Smooth muscle cell (in vitro differentiated cells): Measurements from ENCODE around the gene ICAM4. TPM values are rescaled to one million over a fixed set of nuclear protein-coding genes. Genes with fewer than 3 reads are reported as not detected.
"Not testable (repeated sequence)": the region's sequence is repeated elsewhere in the genome, so short reads cannot be mapped to it uniquely, and the experiment has no call there.

Source experiments
- DNase-seq: peaks from one replicate; lab custom pipeline; 2025; ENCODE audit not compliant: unreplicated experiment; lab: John Stamatoyannopoulos, UW
- H2AFZ ChIP-seq: fragments of 200-600 bp; sonication (generic); 2 replicates; pipeline ENCODE4 v1.6.0; 2016; ENCODE audit warnings: antibody characterized with exemption, low read depth, mild to moderate bottlenecking
- H3F3A ChIP-seq: fragments of 200-600 bp; sonication (generic); 2 replicates; pipeline ENCODE4 v1.6.0; 2017; ENCODE audit warnings: antibody characterized with exemption, low read depth
- H3K27ac ChIP-seq: fragments of 200-600 bp; sonication (generic); 2 replicates; pipeline ENCODE4 v1.5.1; 2016; ENCODE audit warnings: low read depth, mild to moderate bottlenecking
- H3K27me3 ChIP-seq: fragments of 200-600 bp; sonication (generic); 2 replicates; pipeline ENCODE4 v1.6.1; 2016; ENCODE audit warnings: low read depth, mild to moderate bottlenecking
- H3K36me3 ChIP-seq: fragments of 200-600 bp; sonication (generic); 2 replicates; pipeline ENCODE4 v1.5.1; 2016; ENCODE audit warnings: low read depth
- H3K4me1 ChIP-seq: fragments of 200-600 bp; sonication (generic); 2 replicates; pipeline ENCODE4 v1.5.1; 2016; ENCODE audit warnings: low read depth
- H3K4me2 ChIP-seq: fragments of 200-600 bp; sonication (generic); 2 replicates; pipeline ENCODE4 v1.6.0; 2016; ENCODE audit warnings: mild to moderate bottlenecking
- H3K4me3 ChIP-seq: fragments of 200-600 bp; sonication (generic); 2 replicates; pipeline ENCODE4 v1.5.1; 2016; ENCODE audit warnings: mild to moderate bottlenecking
- H3K79me2 ChIP-seq: fragments of 200-600 bp; sonication (generic); 2 replicates; pipeline ENCODE4 v1.6.0; 2016; ENCODE audit warnings: low read depth, mild to moderate bottlenecking
- H3K9ac ChIP-seq: fragments of 200-600 bp; sonication (generic); 2 replicates; pipeline ENCODE4 v1.6.0; 2016; ENCODE audit warnings: low read depth
- H3K9me3 ChIP-seq: fragments of 200-600 bp; sonication (generic); replicated peaks from 2 replicates; pipeline ENCODE4 v1.5.1; 2016; ENCODE audit warnings: low read depth
- H4K20me1 ChIP-seq: fragments of 200-600 bp; sonication (generic); 2 replicates; pipeline ENCODE4 v1.6.0; 2016; ENCODE audit warnings: low read depth
- CTCF ChIP-seq: fragments of 200-600 bp; sonication (generic); IDR thresholded peaks from 2 replicates; pipeline ENCODE4 v1.5.1; 2017; ENCODE audit warnings: borderline replicate concordance, mild to moderate bottlenecking, antibody characterized with exemption; ENCODE audit not compliant: insufficient read depth, poor library complexity, severe bottlenecking
- WGBS: methylation state at CpG from one replicate; pipeline ENCODE4 v1.1.7; 2016; ENCODE audit warnings: low lambda C conversion rate; 5-methylcytosine and 5-hydroxymethylcytosine counted together
- polyA plus RNA-seq: library from polyadenylated mRNA; unstranded; fragments of >200 nt; fragmentation: Nextera tagmentation; extraction: Ambion mirVana; gene quantifications from 2 replicates; pipeline ENCODE4 v1.2.1, GENCODE V29; 2016
- total RNA-seq: library from RNA; depleted of rRNA; stranded (reverse); fragments of >200 nt; gene quantifications from 2 replicates; pipeline ENCODE4 v1.2.3, GENCODE V29; 2014

The ICAM4 gene
- total and polyA plus RNA-seq, 2 experiments from 2014 or later = 1.9 to 3.4 TPM

GRCh38 chr19:10277795-10278589, 8.8 kb upstream of the ICAM4 start:
- H3K4me3 ChIP-seq = no peak overlapping the region
- H3K27me3 ChIP-seq = no peaks in the 10 kb centered on the region
- H4K20me1 ChIP-seq = no peaks in the 10 kb centered on the region
- no peaks in the 10 kb centered on the region for H3K9me3 ChIP-seq
- DNase-seq = no peak
- no peaks in the 10 kb centered on the region for H3K36me3 ChIP-seq
- H3K79me2 ChIP-seq = no peaks in the 10 kb centered on the region
- H3K4me1 ChIP-seq = no peaks in the 10 kb centered on the region
- H3K27ac ChIP-seq = no peak overlapping the region
- H2AFZ ChIP-seq = no peak overlapping the region
- TF ChIP-seq CTCF = no peak
- H3F3A ChIP-seq = no peaks in the 10 kb centered on the region
- H3K4me2 ChIP-seq = no peak overlapping the region
- H3K9ac ChIP-seq = no peak overlapping the region
- 94% methylated on average over 9 of the region's 9 CpGs for WGBS

- no peak for TF ChIP-seq CTCF
- Histone ChIP-seq H3K4me1 (no peaks in the 10 kb centered on the region), H3K27me3 (no peaks in the 10 kb centered on the region), H4K20me1 (no peaks in the 10 kb centered on the region), H3K4me2 (no peak overlapping the region), H2AFZ (no peak overlapping the region), H3F3A (no peaks in the 10 kb centered on the region), H3K9me3 (no peaks in the 10 kb centered on the region), H3K27ac (no peak overlapping the region), H3K9ac (no peak overlapping the region), H3K4me3 (no peak overlapping the region), H3K79me2 (no peaks in the 10 kb centered on the region), H3K36me3 (no peaks in the 10 kb centered on the region)
- 100% methylated on average over 1 of the region's 1 CpG for WGBS
- no peak for DNase-seq
These were observed 7.8 kb upstream of the ICAM4 start for GRCh38 chr19:10278935-10279334.

- H3K4me1 ChIP-seq = no peaks in the 10 kb centered on the region
- no peak overlapping the region for H3K4me3 ChIP-seq
- no peaks in the 10 kb centered on the region for H3K79me2 ChIP-seq
- H4K20me1 ChIP-seq = no peaks in the 10 kb centered on the region
- no peak overlapping the region for H3K27ac ChIP-seq
- no peaks in the 10 kb centered on the region for H3K36me3 ChIP-seq
- H3K27me3 ChIP-seq = no peaks in the 10 kb centered on the region
- no peak for DNase-seq
- no peaks in the 10 kb centered on the region for H3K9me3 ChIP-seq
- no peaks in the 10 kb centered on the region for H3F3A ChIP-seq
- no peak overlapping the region for H3K4me2 ChIP-seq
- H3K9ac ChIP-seq = no peak overlapping the region
- TF ChIP-seq CTCF = no peak
- no peak overlapping the region for H2AFZ ChIP-seq
- 96% methylated on average over 5 of the region's 5 CpGs for WGBS
These were observed 6.9 kb upstream of the ICAM4 start for GRCh38 chr19:10279737-10280442.

GRCh38 chr19:10282043-10282442, 4.7 kb upstream of the ICAM4 start:
- DNase-seq, H3K27ac ChIP-seq, H2AFZ ChIP-seq, H3K27me3 ChIP-seq, H3K79me2 ChIP-seq, H3K9ac ChIP-seq, H4K20me1 ChIP-seq, H3K4me1 ChIP-seq, H3K4me3 ChIP-seq, H3F3A ChIP-seq, H3K4me2 ChIP-seq, H3K36me3 ChIP-seq, H3K9me3 ChIP-seq: not testable (repeated sequence)
- WGBS = 91% methylated on average over 5 of the region's 5 CpGs
